ENCODE data around the gene SOCS7. TPM values are rescaled to one million over a fixed set of nuclear protein-coding genes. Genes with fewer than 3 reads are reported as not detected.

Gene SOCS7
- total RNA-seq, 1 donor from 2014 or later: 17.8 TPM

GRCh38 chr17:38417210-38417951, 65.7 kb downstream of the SOCS7 start:
- Mint-ChIP-seq H3K9me3 (ENCODE audit: low read depth) (no peaks in the 10 kb centered on the region), H3K27ac (ENCODE audit: unreplicated experiment) (peak overlapping the region; percentile 54), H3K4me1 (ENCODE audit: low read depth) (peaks cover 59% of the 10 kb centered on the region), H3K4me3 (ENCODE audit: unreplicated experiment) (no peak overlapping the region), H3K36me3 (ENCODE audit: low read depth) (no peaks in the 10 kb centered on the region), H3K27me3 (ENCODE audit: low read depth) (no peaks in the 10 kb centered on the region)
- no peak for DNase-seq (ENCODE audit: low spot score)
- no peak for TF ChIP-seq CTCF (IDR thresholded peaks at IDR 0.05)

- peaks cover 65% of the 10 kb centered on the region for H3K4me1 Mint-ChIP-seq (ENCODE audit: low read depth)
- DNase-seq (ENCODE audit: low spot score): no peak
- H3K36me3 Mint-ChIP-seq (ENCODE audit: low read depth): no peaks in the 10 kb centered on the region
- peak overlapping the region; percentile 79 for H3K4me3 Mint-ChIP-seq (ENCODE audit: unreplicated experiment)
- H3K9me3 Mint-ChIP-seq (ENCODE audit: low read depth): no peaks in the 10 kb centered on the region
- H3K27me3 Mint-ChIP-seq (ENCODE audit: low read depth): no peaks in the 10 kb centered on the region
- TF ChIP-seq CTCF (IDR thresholded peaks at IDR 0.05): no peak
- H3K27ac Mint-ChIP-seq (ENCODE audit: unreplicated experiment): no peak overlapping the region
Observed at GRCh38 chr17:38418062-38418692, 66.5 kb downstream of the SOCS7 start.

- peak overlapping the region; percentile 22 for H3K27ac Mint-ChIP-seq (ENCODE audit: unreplicated experiment)
- no peaks in the 10 kb centered on the region for H3K9me3 Mint-ChIP-seq (ENCODE audit: low read depth)
- peak overlapping the region; percentile 79 for H3K4me3 Mint-ChIP-seq (ENCODE audit: unreplicated experiment)
- no peaks in the 10 kb centered on the region for H3K27me3 Mint-ChIP-seq (ENCODE audit: low read depth)
- no peaks in the 10 kb centered on the region for H3K36me3 Mint-ChIP-seq (ENCODE audit: low read depth)
- no peak for DNase-seq (ENCODE audit: low spot score)
- H3K4me1 Mint-ChIP-seq (ENCODE audit: low read depth): peaks cover 70% of the 10 kb centered on the region
- TF ChIP-seq CTCF (IDR thresholded peaks at IDR 0.05): no peak
Observed at GRCh38 chr17:38418693-38419507, 67.3 kb downstream of the SOCS7 start.

GRCh38 chr17:38419508-38419981, 67.9 kb downstream of the SOCS7 start:
- DNase-seq (ENCODE audit: low spot score): no peak
- Mint-ChIP-seq H3K27ac (ENCODE audit: unreplicated experiment) (peak overlapping the region; percentile 63), H3K36me3 (ENCODE audit: low read depth) (no peaks in the 10 kb centered on the region), H3K4me1 (ENCODE audit: low read depth) (peaks cover 76% of the 10 kb centered on the region), H3K27me3 (ENCODE audit: low read depth) (no peaks in the 10 kb centered on the region), H3K4me3 (ENCODE audit: unreplicated experiment) (peak overlapping the region; percentile 71), H3K9me3 (ENCODE audit: low read depth) (no peaks in the 10 kb centered on the region)
- TF ChIP-seq CTCF (IDR thresholded peaks at IDR 0.05): no peak

- no peak for TF ChIP-seq CTCF (IDR thresholded peaks at IDR 0.05)
- no peak for DNase-seq (ENCODE audit: low spot score)
- H3K27me3 Mint-ChIP-seq (ENCODE audit: low read depth): no peaks in the 10 kb centered on the region
- peak overlapping the region; percentile 46 for H3K4me3 Mint-ChIP-seq (ENCODE audit: unreplicated experiment)
- H3K36me3 Mint-ChIP-seq (ENCODE audit: low read depth): no peaks in the 10 kb centered on the region
- peak overlapping the region; percentile 92 for H3K27ac Mint-ChIP-seq (ENCODE audit: unreplicated experiment)
- peaks cover 76% of the 10 kb centered on the region for H3K4me1 Mint-ChIP-seq (ENCODE audit: low read depth)
- H3K9me3 Mint-ChIP-seq (ENCODE audit: low read depth): no peaks in the 10 kb centered on the region
Observed at GRCh38 chr17:38420518-38420917, 68.9 kb downstream of the SOCS7 start.

All from chondrocyte (in vitro differentiated cells).